Lower lobe of right lung (tissue), 2 donors: ENCODE measurements around the gene ZNF473. TPM values are rescaled to one million over a fixed set of nuclear protein-coding genes. Genes with fewer than 3 reads are reported as not detected.
A peak's percentile ranks its signal among the peaks of the same experiment; 100 is the strongest.

Experiments
- ATAC-seq, 2 donors: fragments of 200-7000 bp; cut with Tn5 transposase; one replicate each; pipeline ENCODE4 v1.9.1; 2020 to 2022; ENCODE audit warnings: mild to moderate bottlenecking in 2 of 2, moderate library complexity in 2 of 2
- DNase-seq: peaks from one replicate; pipeline ENCODE4 v3.0.0-alpha.2; 2020
- H3K27ac ChIP-seq: fragments of 200-600 bp; one replicate; pipeline ENCODE4 v1.8.0; 2022
- H3K27me3 ChIP-seq: fragments of 200-600 bp; one replicate; pipeline ENCODE4 v1.8.0; 2022; ENCODE audit warnings: low read depth
- H3K36me3 ChIP-seq: fragments of 200-600 bp; one replicate; pipeline ENCODE4 v1.8.0; 2022; ENCODE audit warnings: mild to moderate bottlenecking
- H3K4me1 ChIP-seq: fragments of 200-600 bp; one replicate; pipeline ENCODE4 v1.8.0; 2022
- H3K4me3 ChIP-seq: fragments of 200-600 bp; one replicate; pipeline ENCODE4 v1.8.0; 2022; ENCODE audit warnings: mild to moderate bottlenecking
- H3K9me3 ChIP-seq: fragments of 200-600 bp; one replicate; pipeline ENCODE4 v1.8.0; 2022
- CTCF ChIP-seq: fragments of 200-600 bp; IDR thresholded peaks from one replicate; pipeline ENCODE4 v1.8.0; 2022; ENCODE audit warnings: antibody characterized with exemption, mild to moderate bottlenecking
- intact Hi-C: fragments of 100-400 bp; cut with DNase I; formaldehyde crosslinking; loops from one replicate; pipeline ENCODE4 v1.11.0; 2022
- total RNA-seq: library from RNA; stranded (reverse); fragmentation: NEBNext Ultra II Directional; extraction: Animal tissue kit (Norgen Biotek cat#: 25700); gene quantifications from one replicate; pipeline ENCODE4 v1.2.1, GENCODE V29; 2021
- donor health status: DM: no; HTN: yes; CAD: no; lungs with severe emphysema.

Gene ZNF473
- total RNA-seq, 1 donor from 2014 or later = 6.8 TPM

GRCh38 chr19:50016225-50016807, 9.5 kb upstream of the ZNF473 start:
- no peaks in the 10 kb centered on the region for H3K27me3 ChIP-seq
- H3K27ac ChIP-seq = no peak overlapping the region
- no peak for DNase-seq
- no peak for TF ChIP-seq CTCF
- H3K36me3 ChIP-seq = peaks cover 89% of the 10 kb centered on the region
- H3K4me1 ChIP-seq = no peaks in the 10 kb centered on the region
- intact Hi-C loops = no loop called here
- no peaks in the 10 kb centered on the region for H3K9me3 ChIP-seq
- H3K4me3 ChIP-seq = no peak overlapping the region
- ATAC-seq = no peak

- Histone ChIP-seq H3K4me3 (no peak overlapping the region), H3K36me3 (peaks cover 53% of the 10 kb centered on the region), H3K4me1 (peaks cover 18% of the 10 kb centered on the region), H3K27ac (no peak overlapping the region), H3K9me3 (no peaks in the 10 kb centered on the region), H3K27me3 (no peaks in the 10 kb centered on the region)
- DNase-seq (no peak), ATAC-seq (no peak)
- intact Hi-C loops = no loop called here
- TF ChIP-seq CTCF = no peak
These were observed 5.3 kb upstream of the ZNF473 start for GRCh38 chr19:50020481-50020880.

GRCh38 chr19:50022823-50023222, 3.0 kb upstream of the ZNF473 start:
- H3K4me1 ChIP-seq = peaks cover 30% of the 10 kb centered on the region
- H3K36me3 ChIP-seq = peaks cover 29% of the 10 kb centered on the region
- H3K4me3 ChIP-seq = no peak overlapping the region
- intact Hi-C loops = no loop called here
- H3K27ac ChIP-seq = no peak overlapping the region
- no peaks in the 10 kb centered on the region for H3K27me3 ChIP-seq
- no peaks in the 10 kb centered on the region for H3K9me3 ChIP-seq
- ATAC-seq (no peak), DNase-seq (no peak)
- TF ChIP-seq CTCF = no peak

- TF ChIP-seq CTCF = no peak
- no peak for DNase-seq
- H3K9me3 ChIP-seq = no peaks in the 10 kb centered on the region
- peak overlapping the region; percentile 86 for H3K4me3 ChIP-seq
- no peaks in the 10 kb centered on the region for H3K27me3 ChIP-seq
- peaks cover 30% of the 10 kb centered on the region for H3K4me1 ChIP-seq
- no peak for ATAC-seq
- peak overlapping the region; percentile 94 for H3K27ac ChIP-seq
- peaks cover 11% of the 10 kb centered on the region for H3K36me3 ChIP-seq
- intact Hi-C loops = no loop called here
These were observed 1.1 kb upstream of the ZNF473 start for GRCh38 chr19:50024719-50025021.

- peaks cover 6% of the 10 kb centered on the region for H3K36me3 ChIP-seq
- peak; percentile 100 for DNase-seq
- no peaks in the 10 kb centered on the region for H3K27me3 ChIP-seq
- H3K4me1 ChIP-seq = peaks cover 30% of the 10 kb centered on the region
- intact Hi-C loops = no loop called here
- peak within 1 kb of the TSS; percentile 94 for H3K27ac ChIP-seq
- no peaks in the 10 kb centered on the region for H3K9me3 ChIP-seq
- peak within 1 kb of the TSS; percentile 86 for H3K4me3 ChIP-seq
- ATAC-seq = peak; percentile 97 to 98
- peak; percentile 16 for TF ChIP-seq CTCF
These were observed 597 bp upstream of the ZNF473 start, which contains the start of gene VRK3 for GRCh38 chr19:50025022-50025793. VRK3 (minus strand) TSS chr19:50025372; CDS start chr19:50016162, 9,210 bp downstream.
